Pancreas (tissue), 10 donors: Measurements from ENCODE around the gene PDE3B. TPM values are rescaled to one million over a fixed set of nuclear protein-coding genes. Genes with fewer than 3 reads are reported as not detected.
"Not testable (repeated sequence)": the region's sequence is repeated elsewhere in the genome, so short reads cannot be mapped to it uniquely, and the experiment has no call there.

Source experiments
- ATAC-seq, 4 donors: fragments of 200-7000 bp; cut with Tn5 transposase; one replicate each; pipeline versions ENCODE4 v1.8.0 to v1.9.1; 2020; ENCODE audit warnings: mild to moderate bottlenecking in 4 of 4, moderate library complexity in 4 of 4
- DNase-seq, 6 donors: peaks; one replicate each; pipeline ENCODE4 v3.0.0-alpha.2; 2020
- FAIRE-seq: peaks from 2 replicates; lab custom pipeline; 2012; peaks lifted over from hg19 to GRCh38; lab: Jason Lieb, UNC
- H3K27ac ChIP-seq, 4 donors: fragments of 200-600 bp; sonication (generic); 1 replicate in 3 of 4; 2 replicates in 1 of 4; pipeline versions ENCODE4 v1.5.0 to v1.8.0; 2020
- H3K27me3 ChIP-seq, 4 donors: fragments of 200-600 bp; one replicate each; pipeline ENCODE4 v1.8.0; 2021
- H3K36me3 ChIP-seq, 3 donors: fragments of 200-600 bp; sonication (generic) in 1 of 3; one replicate each; pipeline versions ENCODE4 v1.5.0 to v1.8.0; 2020 to 2021
- H3K4me1 ChIP-seq, 3 donors: fragments of 200-600 bp; one replicate each; pipeline ENCODE4 v1.8.0; 2021
- H3K4me3 ChIP-seq, 4 donors: fragments of 200-600 bp; sonication (generic) in 2 of 4; one replicate each; pipeline versions ENCODE4 v1.5.0 to v1.8.0; 2020 to 2021
- H3K9me3 ChIP-seq, 4 donors: fragments of 200-600 bp; one replicate each; pipeline ENCODE4 v1.8.0; 2021
- CTCF ChIP-seq, 4 donors: fragments of 200-600 bp; sonication (generic) in 3 of 4; IDR thresholded peaks; one replicate each; pipeline versions ENCODE4 v1.5.0 to v1.8.0; 2021; ENCODE audit warnings: antibody characterized with exemption in 4 of 4
- WGBS, 2 donors: extraction: QIAGEN DNeasy Blood & Tissue Kit; methylation state at CpG; one replicate each; pipeline ENCODE4 v1.1.7; 2013; 5-methylcytosine and 5-hydroxymethylcytosine counted together
- intact Hi-C, 3 donors: fragments of 100-400 bp; cut with DNase I; formaldehyde crosslinking; loops; one replicate each; pipeline versions ENCODE4 v1.11.1 to v1.14.2; 2022
- polyA plus RNA-seq, 2 donors: library from polyadenylated mRNA; stranded (reverse); fragments of 200-250 nt; gene quantifications; one replicate each; pipeline ENCODE4 v1.2.3, GENCODE V29; 2013
- total RNA-seq, 6 donors: library from RNA; stranded (reverse); fragmentation: NEBNext Ultra II Directional in 4 of 6; extraction: Animal tissue kit (Norgen Biotek cat#: 25700) in 4 of 6; gene quantifications; one replicate each; pipeline versions ENCODE4 v1.2.1 to v1.2.4, GENCODE V29; 2021 to 2023
- donor health status: healthy with polysubstance abuse.
- donor health status: DM: no; HTN: no; CAD: no; lungs with moderate emphysema.
- donor health status: DM: no; HTN: no; CAD: no.
- donor health status: control.
- donor health status: control.
- donor health status: Bipolar disorder and iron deficiency.
- donor health status: DM: yes; HTN: yes; CAD: no.
- donor health status: DM: no; HTN: no; CAD: no.
- donor health status: DM: no; HTN: no; CAD: no.
- donor health status: DM: yes; HTN: yes; CAD: no.

Gene PDE3B
- total and polyA plus RNA-seq, 8 donors, result 5.1 to 14.1 (median 9.6) TPM

- Histone ChIP-seq H3K36me3 (no peaks in the 10 kb centered on the region), H3K9me3 (no peaks in the 10 kb centered on the region), H3K27me3 (no peaks in the 10 kb centered on the region), H3K4me1 (peaks cover 6 to 11% (median 9%) of the 10 kb centered on the region in 3 donors), H3K27ac (peak overlapping the region in 2 of 4 donors; percentile 58 to 60), H3K4me3 (no peak overlapping the region)
- no peak for TF ChIP-seq CTCF (IDR thresholded peaks at IDR 0.05)
- ATAC-seq (peak; percentile 84 to 92 (median 92)), DNase-seq (peak in 3 of 6 donors; percentile 17 to 77 (median 47)), FAIRE-seq (no peak)
- intact Hi-C loops, result no loop called here
Observed at GRCh38 chr11:14687456-14687855, 43.9 kb downstream of the PDE3B start.

GRCh38 chr11:14687943-14688627, 44.5 kb downstream of the PDE3B start:
- no peaks in the 10 kb centered on the region for H3K27me3 ChIP-seq
- DNase-seq (no peak), FAIRE-seq (no peak), ATAC-seq (peak; percentile 67 to 87 (median 78))
- no peak overlapping the region for H3K4me3 ChIP-seq
- H3K27ac ChIP-seq, result peak overlapping the region in 3 of 4 donors; percentile 30 to 58 (median 52)
- TF ChIP-seq CTCF (IDR thresholded peaks at IDR 0.05), result no peak
- WGBS, 2 donors, result 37 to 41% methylated on average over 2 of the region's 2 CpGs
- intact Hi-C loops, result no loop called here
- H3K4me1 ChIP-seq, result peaks cover 6 to 11% (median 9%) of the 10 kb centered on the region in 3 donors
- H3K36me3 ChIP-seq, result no peaks in the 10 kb centered on the region
- H3K9me3 ChIP-seq, result no peaks in the 10 kb centered on the region

GRCh38 chr11:14695656-14696055, 52.1 kb downstream of the PDE3B start:
- intact Hi-C loops, H3K36me3 ChIP-seq, H3K27me3 ChIP-seq, H3K4me3 ChIP-seq, ATAC-seq, FAIRE-seq, DNase-seq, H3K4me1 ChIP-seq, H3K27ac ChIP-seq, H3K9me3 ChIP-seq: not testable (repeated sequence)
- 91 to 97% methylated on average over 2 of the region's 2 CpGs for WGBS, 2 donors

GRCh38 chr11:14698771-14699170, 55.2 kb downstream of the PDE3B start:
- Histone ChIP-seq H3K36me3 (no peaks in the 10 kb centered on the region), H3K9me3 (no peaks in the 10 kb centered on the region), H3K27me3 (no peaks in the 10 kb centered on the region), H3K4me3 (no peak overlapping the region), H3K27ac (no peak overlapping the region), H3K4me1 (peaks cover 0 to 3% (median 0%) of the 10 kb centered on the region in 3 donors)
- DNase-seq (no peak), FAIRE-seq (no peak), ATAC-seq (no peak)
- 86 to 88% methylated on average over 1 of the region's 1 CpG for WGBS, 2 donors
- TF ChIP-seq CTCF (IDR thresholded peaks at IDR 0.05), result no peak
- intact Hi-C loops, result no loop called here

- DNase-seq, result no peak
- H3K4me3 ChIP-seq, result no peak overlapping the region
- intact Hi-C loops, result no loop called here
- peaks cover 0 to 3% (median 0%) of the 10 kb centered on the region in 3 donors for H3K4me1 ChIP-seq
- H3K27ac ChIP-seq, result no peak overlapping the region
- no peaks in the 10 kb centered on the region for H3K9me3 ChIP-seq
- no peak for TF ChIP-seq CTCF (IDR thresholded peaks at IDR 0.05)
- H3K27me3 ChIP-seq, result no peaks in the 10 kb centered on the region
- WGBS, 2 donors, result 37 to 57% methylated on average over 1 of the region's 1 CpG
- no peak for FAIRE-seq
- H3K36me3 ChIP-seq, result no peaks in the 10 kb centered on the region
- no peak for ATAC-seq
Observed at GRCh38 chr11:14700593-14700992, 57.0 kb downstream of the PDE3B start.
